Epithelial cell of esophagus (primary cell): ENCODE measurements around the gene ACYP2.
A peak's percentile ranks its signal among the peaks of the same experiment; 100 is the strongest.
"Not testable (repeated sequence)": the region's sequence is repeated elsewhere in the genome, so short reads cannot be mapped to it uniquely, and the experiment has no call there.

Source experiments
- DNase-seq: peaks from one replicate; pipeline ENCODE4 v3.0.0; 2010; ENCODE audit warnings: low read depth
- H3K4me3 ChIP-seq: 2 replicates; pipeline ENCODE4 v1.5.1; 2011; ENCODE audit warnings: mild to moderate bottlenecking, low read length, control low read depth
- CTCF ChIP-seq: IDR thresholded peaks from 2 replicates; pipeline ENCODE4 v1.5.1; 2011; ENCODE audit warnings: low read depth, mild to moderate bottlenecking, low read length, control low read depth, inconsistent platforms; ENCODE audit not compliant: insufficient read depth; ENCODE audit errors: missing control alignments

The ACYP2 gene

GRCh38 chr2:54115284-54116137 is at the start of gene ACYP2:
ACYP2 (plus strand) TSS chr2:54115615.
- TF ChIP-seq CTCF, result peak; percentile 24
- peak within 1 kb of the TSS; percentile 71 for H3K4me3 ChIP-seq
- DNase-seq, result peak; percentile 90

GRCh38 chr2:54065891-54066290 is 49.5 kb upstream of the ACYP2 start:
- TF ChIP-seq CTCF, result no peak
- DNase-seq, result no peak
- no peak overlapping the region for H3K4me3 ChIP-seq

- peak; percentile 39 for DNase-seq
- H3K4me3 ChIP-seq, result no peak overlapping the region
- no peak for TF ChIP-seq CTCF
Observed at GRCh38 chr2:54067851-54068375, 47.5 kb upstream of the ACYP2 start.

- H3K4me3 ChIP-seq, DNase-seq: not testable (repeated sequence)
Observed at GRCh38 chr2:54072483-54072882, 42.9 kb upstream of the ACYP2 start.

- TF ChIP-seq CTCF, result no peak
- DNase-seq, result peak; percentile 94
- no peak overlapping the region for H3K4me3 ChIP-seq
Observed at GRCh38 chr2:54073796-54074195, 41.6 kb upstream of the ACYP2 start.

- peak; percentile 27 for DNase-seq
- TF ChIP-seq CTCF, result no peak
- H3K4me3 ChIP-seq, result no peak overlapping the region
Observed at GRCh38 chr2:54074606-54075341, 40.6 kb upstream of the ACYP2 start.

- no peak for TF ChIP-seq CTCF
- DNase-seq, result no peak
- H3K4me3 ChIP-seq, result no peak overlapping the region
Observed at GRCh38 chr2:54076586-54076985, 38.8 kb upstream of the ACYP2 start.
